Measurements from ENCODE around the gene COA1.

Gene COA1

GRCh38 chr7:43660141-43660540 lies 69.2 kb downstream of the COA1 start:
- DNase-seq (ENCODE audit: extremely low spot score, insufficient read length, low read depth), result no peak

DNA sequence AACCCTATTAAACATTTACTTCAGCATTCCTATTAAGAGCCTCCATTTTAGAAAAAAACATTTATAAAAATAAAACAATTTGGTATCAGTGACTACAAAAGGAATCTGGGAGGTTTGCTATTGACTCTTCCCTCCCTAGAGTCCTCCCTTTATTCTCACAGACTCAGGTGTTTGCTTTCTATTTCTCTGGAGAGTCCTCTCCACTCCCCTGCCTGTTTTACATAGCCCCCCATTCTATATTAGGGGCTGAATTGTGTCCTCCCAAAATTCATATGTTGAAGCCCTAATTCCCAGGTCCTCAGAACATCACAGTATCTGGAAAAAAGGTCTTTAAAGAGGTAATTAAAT lies 69.8 kb downstream of the COA1 start:
- FAIRE-seq (no peak), DNase-seq (ENCODE audit: extremely low spot score, insufficient read length, low read depth) (no peak)

More at GRCh38 chr7:43660141-43660540, 69.2 kb downstream of the COA1 start:
- FAIRE-seq, result no peak

- FAIRE-seq (peak; percentile 77), DNase-seq (ENCODE audit: extremely low spot score, insufficient read length, low read depth) (no peak)
Observed at GRCh38 chr7:43658718-43659548, 70.4 kb downstream of the COA1 start.

DNA sequence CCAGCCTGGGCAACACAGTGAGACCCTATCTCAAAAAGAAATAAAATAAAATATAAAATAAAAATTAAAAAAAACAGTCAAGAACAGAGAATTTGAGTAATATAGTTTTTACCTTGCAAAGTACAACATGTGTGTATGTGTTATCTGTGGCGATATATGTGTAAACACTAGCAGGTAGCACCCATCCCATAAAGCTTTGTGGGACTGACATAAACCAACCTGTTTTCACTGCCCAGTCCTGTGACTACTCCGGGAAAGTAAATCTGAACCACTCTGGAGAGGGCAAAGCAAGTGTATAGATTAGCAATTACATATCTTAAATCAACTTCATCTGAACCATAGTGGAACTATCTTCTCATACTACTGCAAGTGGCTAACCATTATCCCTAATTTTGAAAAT lies 72.3 kb downstream of the COA1 start:
- no peak for FAIRE-seq

DNA sequence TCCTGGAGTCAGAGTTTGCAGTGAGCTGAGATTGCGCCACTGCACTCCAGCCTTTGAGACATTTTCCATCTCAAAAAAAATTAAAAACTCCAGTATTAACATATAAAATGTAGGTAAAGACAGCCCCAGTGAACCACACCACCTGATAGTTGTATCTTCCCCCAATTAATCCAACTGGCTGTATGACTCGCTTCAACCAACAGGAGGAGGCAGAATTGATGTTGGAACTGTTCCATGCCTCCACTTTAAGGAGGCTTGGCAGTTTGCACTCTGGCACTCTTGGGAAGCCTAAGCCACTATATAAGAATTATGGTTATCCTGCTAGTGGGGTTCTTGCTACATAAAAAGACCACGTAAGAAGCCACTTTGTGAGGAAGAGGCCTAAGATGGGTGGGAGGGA lies 73.7 kb downstream of the COA1 start:
- no peak for FAIRE-seq
- DNase-seq (ENCODE audit: extremely low spot score, insufficient read length, low read depth), result no peak

More for the DNA sequence above, 72.3 kb downstream of the COA1 start:
- DNase-seq (ENCODE audit: extremely low spot score, insufficient read length, low read depth), result no peak

DNA sequence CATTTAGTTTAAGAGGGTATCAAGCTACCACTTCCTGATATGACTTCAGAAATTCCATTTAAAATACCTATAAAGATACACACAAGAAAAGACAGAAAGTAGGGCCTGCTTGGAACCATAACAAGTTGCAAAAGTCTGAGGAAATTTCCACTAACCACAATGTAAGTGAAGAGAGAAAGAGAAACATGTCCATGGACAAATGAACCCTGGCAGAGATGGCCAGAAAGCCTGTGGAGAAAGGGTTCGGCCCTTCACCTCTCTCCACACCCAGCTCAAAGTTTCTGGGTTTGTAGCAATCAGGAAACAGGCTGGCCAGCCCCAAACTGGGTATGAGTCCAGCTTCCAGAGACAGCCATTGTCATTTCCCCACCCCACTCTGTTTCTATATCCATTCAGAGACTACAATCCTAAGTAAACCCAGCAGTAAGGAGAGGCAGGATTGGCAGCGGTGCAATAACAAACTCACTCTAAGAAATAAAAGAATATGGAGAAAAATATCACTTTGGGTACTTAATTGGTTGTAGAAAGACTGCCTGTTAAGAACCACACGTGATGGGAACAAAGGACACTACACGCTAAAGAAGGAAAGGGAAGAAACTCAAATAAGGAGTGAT lies 75.3 kb downstream of the COA1 start:
- no peak for FAIRE-seq
- no peak for DNase-seq (ENCODE audit: extremely low spot score, insufficient read length, low read depth)

DNA sequence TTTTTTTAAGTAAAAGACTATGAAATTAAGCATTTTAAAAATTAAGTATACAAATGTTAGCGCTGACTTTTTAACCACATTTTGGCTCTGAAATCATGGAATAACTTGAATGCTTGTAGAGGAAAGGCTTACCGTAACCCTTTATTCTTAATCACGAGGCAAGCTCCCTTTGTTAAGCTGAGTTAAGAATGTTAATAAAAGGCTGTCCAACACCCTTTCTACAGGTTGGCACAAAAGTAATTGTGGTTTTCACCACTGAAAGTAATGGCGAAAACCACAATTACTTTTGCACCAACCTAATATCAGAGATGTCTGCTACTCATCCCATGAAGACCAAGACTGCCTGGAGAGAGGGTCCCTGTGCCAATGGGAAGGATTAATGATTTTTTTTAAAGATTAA lies 75.9 kb downstream of the COA1 start:
- no peak for DNase-seq (ENCODE audit: extremely low spot score, insufficient read length, low read depth)
- FAIRE-seq, result no peak

GRCh38 chr7:43652364-43652763 lies 77.0 kb downstream of the COA1 start:
- DNase-seq (ENCODE audit: extremely low spot score, insufficient read length, low read depth), result no peak
- FAIRE-seq, result no peak

- no peak for DNase-seq (ENCODE audit: extremely low spot score, insufficient read length, low read depth)
- peak; percentile 24 for FAIRE-seq
Observed at GRCh38 chr7:43650457-43651052, 78.8 kb downstream of the COA1 start.

DNA sequence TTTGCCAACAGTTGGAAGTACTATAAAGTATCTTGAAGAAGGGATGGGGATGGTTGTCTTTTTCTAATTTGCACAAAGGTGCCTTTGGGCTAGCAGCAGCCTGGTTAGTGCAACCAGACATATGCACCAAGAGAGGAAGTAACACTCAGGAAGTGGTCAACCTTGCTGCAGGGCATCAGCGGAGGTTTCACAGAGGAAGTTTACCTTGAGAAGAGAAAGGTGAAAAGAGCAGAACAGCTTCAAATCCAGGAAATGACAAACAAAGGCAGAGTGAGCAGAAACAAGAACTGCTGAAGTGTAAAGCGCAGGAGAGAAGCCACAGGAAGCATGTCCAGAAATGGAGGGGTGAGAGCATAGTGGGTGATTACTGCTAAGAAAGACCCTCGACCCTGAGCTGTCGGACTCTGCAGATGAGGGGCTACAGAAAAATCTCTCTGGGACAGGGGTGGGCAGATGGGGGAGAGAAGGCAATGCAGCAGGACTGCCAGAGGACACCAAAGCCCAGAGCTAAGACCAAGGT lies 79.5 kb downstream of the COA1 start:
- DNase-seq (ENCODE audit: extremely low spot score, insufficient read length, low read depth) (peak; percentile 49), FAIRE-seq (peak; percentile 97)

GRCh38 chr7:43648473-43649406 lies 80.6 kb downstream of the COA1 start:
- DNase-seq (ENCODE audit: extremely low spot score, insufficient read length, low read depth), result peak; percentile 47
- peak; percentile 98 for FAIRE-seq

- no peak for DNase-seq (ENCODE audit: extremely low spot score, insufficient read length, low read depth)
- peak; percentile 73 for FAIRE-seq
Observed at GRCh38 chr7:43647673-43648472, 81.5 kb downstream of the COA1 start.

DNA sequence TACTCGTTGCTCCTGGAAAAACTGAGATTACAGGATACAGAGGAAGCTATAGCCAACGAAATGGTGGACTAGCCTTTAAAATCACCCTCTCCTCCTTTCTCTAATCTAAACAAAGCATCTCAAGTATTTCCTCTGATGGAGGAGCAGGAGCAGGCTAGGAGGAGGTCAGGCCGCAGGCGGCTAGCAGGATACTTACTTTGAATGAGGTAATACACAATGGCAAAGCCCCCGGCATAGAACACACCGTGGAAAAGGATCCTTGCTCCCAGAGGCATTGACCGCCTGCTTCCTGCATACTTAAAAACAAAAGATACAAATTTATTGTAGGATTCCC lies 82.0 kb downstream of the COA1 start:
- DNase-seq (ENCODE audit: extremely low spot score, insufficient read length, low read depth) (no peak), FAIRE-seq (no peak)

DNA sequence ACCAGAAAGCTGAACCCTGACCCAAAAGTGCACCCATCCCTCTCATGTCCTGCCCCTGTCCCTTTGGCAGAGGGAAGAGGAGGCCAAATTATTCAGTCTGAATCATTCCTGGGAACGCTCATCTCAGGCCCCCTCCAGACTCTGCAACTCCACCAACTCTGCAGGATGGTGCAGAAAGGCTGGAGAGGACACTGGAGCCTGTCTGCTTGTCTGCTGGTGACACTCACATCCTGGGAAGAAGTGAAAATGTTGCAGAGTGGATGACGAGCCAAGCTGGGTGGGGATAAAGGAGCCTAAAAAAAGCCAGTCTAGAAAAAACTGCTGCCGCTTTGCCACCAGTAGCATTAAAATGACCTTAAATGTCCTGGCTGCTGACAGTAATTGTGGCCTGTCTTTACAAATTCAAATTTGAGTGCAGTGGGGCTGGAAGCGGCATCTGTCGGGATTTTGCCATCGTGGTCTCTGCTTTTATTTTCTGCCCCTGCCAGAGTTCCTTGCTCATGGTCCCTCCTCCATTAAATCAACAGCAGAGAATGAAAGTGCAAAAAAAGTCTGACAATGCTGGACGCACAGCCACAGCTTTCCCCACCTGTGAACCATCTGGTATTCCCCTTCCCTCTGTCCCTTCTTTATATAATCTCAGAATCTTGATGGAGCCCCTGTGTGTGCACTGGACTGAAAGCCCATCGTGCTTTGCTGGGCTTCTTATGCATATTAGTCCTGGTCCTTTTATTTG lies 82.6 kb downstream of the COA1 start:
- FAIRE-seq (peak; percentile 59), DNase-seq (ENCODE audit: extremely low spot score, insufficient read length, low read depth) (no peak)

DNA sequence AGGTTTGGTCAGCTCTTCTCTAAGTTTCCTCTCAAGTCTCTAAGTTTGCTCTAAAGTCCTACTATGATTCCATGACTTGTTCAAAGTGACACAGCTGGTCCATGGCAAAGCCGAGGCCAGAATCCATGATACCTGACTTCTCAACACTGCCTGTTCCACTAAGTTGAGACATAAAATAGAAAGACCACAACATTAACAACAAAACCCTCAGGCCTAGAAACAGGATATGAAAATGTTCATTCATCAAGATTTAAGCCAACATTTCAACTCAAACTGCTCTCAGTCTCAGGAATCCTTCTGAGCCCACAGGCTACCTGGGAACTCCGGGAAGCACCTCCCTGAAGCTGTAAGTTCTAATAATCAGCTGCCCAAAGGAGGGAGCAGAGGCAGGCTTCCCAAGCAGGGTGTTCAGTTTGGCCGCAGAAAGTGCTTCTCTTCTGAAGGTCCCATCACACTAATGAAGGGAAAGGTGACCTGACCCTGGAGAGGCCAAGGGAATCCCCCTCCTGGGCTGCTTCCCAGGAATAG lies 83.6 kb downstream of the COA1 start:
- FAIRE-seq, result no peak

DNA sequence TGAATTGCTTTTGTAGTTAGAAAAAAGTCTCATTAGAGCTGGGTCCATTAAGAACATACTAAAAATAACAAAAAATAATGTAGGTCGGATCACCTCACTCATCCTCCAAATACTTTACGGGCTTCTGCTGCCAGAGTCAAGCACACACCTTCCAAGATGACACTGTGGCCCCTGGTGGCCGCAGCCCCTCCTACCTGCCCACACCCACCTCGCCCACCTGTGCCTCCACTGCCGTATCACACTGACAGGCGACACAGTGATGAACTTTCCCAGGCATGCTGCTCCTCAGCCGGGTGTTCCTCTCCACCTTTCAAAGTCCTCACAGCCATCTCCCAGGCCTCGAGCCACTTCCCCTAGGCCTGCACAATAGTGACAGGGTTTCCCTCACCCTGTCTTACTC lies 85.5 kb downstream of the COA1 start:
- DNase-seq (ENCODE audit: extremely low spot score, insufficient read length, low read depth) (no peak), FAIRE-seq (no peak)

More for the DNA sequence above, 83.6 kb downstream of the COA1 start:
- DNase-seq (ENCODE audit: extremely low spot score, insufficient read length, low read depth), result no peak

DNA sequence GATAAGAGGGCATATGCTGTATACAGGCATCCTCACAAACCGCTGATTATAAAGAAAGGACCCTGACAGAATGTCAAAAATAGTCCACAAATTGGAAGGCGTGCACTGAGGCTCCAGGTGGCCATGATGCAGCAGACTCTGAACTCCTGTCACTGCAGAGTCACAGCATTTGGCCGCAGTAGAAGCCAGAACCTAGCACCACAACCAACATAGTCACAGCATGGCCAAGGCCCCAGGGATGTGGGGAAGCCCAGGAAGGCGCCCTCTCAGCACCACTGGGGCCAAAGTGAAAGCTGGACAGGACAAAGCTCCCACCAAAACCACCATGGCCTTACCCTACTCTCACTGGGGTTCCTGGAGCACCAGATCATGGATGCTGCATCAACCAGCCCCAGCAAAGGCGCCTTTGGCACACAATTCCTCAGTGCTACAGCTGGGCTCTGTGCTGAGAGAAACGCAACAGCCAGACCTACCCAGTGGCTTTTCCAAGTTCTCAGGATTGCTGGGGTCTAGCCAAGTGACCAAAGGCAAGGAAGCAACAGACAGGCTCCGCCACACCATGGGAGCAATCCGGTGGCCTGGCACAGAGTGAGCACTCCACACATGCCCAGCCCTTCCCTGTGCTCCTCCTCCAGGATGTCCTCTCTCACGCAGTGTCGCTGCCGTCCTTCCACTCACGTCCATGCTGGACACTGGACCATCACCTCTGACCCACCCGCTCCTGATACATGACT lies 86.3 kb downstream of the COA1 start:
- FAIRE-seq, result no peak
- no peak for DNase-seq (ENCODE audit: extremely low spot score, insufficient read length, low read depth)

DNA sequence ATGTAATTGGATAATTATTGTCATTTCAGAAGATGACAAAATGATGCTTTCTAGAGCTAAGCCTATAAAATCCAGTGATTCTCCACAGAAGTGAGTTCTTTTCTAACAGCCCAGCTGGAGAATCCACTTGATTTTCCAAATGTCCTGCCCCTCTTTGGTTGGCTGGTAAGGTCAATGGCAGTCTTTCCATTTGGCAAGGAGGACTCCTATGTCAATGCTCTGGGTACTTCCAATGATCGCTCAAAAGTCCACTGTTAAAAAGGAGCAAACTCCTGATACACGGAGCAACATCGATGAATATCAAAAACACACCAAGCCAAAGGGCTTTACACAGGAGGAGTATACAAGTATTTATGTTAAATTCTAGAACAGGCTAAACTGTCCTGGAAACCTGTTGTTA lies 88.6 kb downstream of the COA1 start:
- FAIRE-seq (no peak), DNase-seq (ENCODE audit: extremely low spot score, insufficient read length, low read depth) (no peak)

All from GM18507 (cell line).